GM12872 (cell line): ENCODE data around the gene SSH2.

Source experiments
- CTCF ChIP-seq: IDR thresholded peaks from 3 replicates; pipeline ENCODE4 v1.5.1; 2011; ENCODE audit warnings: low read depth, mild to moderate bottlenecking, low read length, moderate library complexity; ENCODE audit not compliant: insufficient read depth

Gene SSH2

DNA sequence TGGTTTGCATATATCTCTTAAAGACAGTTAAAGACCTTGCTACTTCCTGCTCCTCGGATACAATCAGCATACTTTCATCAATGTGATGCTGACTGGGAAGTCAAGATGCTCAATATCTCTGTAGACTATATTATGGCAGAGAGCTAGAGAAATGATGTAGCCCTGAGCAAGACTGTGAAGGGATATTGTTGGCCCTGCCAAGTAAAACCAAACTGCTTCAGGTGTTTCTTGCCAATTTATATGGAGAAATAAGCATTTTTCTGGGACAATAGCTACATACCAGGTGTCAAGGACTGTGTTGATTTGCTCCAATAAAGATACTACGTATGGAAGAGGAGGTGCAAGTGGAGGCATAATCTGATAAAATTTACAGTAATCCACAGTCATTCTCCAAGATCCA, 6.7 kb upstream of the SSH2 start:
- TF ChIP-seq CTCF, result no peak

DNA sequence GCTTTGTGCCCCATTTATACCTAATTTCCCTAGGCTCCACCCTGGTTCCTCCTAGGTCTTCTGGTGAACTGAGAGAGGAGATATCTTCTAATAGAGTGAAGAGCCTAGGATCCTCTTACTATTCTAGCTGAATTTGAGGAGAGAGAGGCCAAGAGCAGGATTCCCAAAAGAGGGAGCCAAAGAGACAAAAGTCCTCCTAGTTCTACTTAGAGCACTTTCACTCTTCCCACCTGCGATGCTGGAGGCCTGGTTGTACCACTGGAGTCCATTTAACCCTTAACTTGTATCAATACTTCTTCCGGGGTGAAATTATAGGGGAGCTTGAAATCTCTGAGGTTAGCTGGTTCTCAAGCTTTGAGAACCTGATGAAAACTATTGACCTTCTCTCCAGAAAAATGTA, 3.4 kb upstream of the SSH2 start:
- no peak for TF ChIP-seq CTCF

DNA sequence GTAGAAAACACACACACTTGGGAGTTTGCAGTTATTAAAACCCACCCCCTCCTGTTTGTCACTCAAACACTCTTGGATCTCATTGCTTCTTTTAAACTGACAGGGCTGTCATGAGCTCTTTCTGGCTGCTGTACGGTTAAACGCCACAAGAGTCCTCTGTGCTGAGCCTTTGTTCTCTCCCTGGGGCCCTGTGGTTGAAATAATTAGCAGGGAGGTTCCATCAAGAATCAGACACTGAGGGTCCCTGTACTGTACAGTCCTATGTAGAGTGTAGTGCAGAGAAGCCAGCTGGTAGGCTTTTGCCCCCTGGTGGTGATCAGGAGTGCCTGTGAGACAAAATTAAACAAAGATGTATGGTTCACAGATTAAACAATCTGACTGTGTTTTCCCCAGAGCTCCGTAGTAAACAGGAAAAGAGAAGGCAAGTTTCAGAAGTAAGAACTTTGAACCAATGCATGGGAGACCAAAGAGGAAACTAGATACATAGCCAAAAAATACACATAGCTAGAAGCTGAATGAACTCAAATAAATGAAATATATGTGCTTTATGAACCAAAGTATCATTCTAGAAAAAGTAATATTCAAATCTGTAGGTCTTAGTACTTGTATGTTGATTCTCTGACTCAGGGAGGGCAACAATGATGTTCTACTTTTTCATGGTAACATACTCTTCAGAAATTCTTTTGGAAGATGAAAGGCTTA, 1.4 kb upstream of the SSH2 start:
- peak; percentile 91 for TF ChIP-seq CTCF

DNA sequence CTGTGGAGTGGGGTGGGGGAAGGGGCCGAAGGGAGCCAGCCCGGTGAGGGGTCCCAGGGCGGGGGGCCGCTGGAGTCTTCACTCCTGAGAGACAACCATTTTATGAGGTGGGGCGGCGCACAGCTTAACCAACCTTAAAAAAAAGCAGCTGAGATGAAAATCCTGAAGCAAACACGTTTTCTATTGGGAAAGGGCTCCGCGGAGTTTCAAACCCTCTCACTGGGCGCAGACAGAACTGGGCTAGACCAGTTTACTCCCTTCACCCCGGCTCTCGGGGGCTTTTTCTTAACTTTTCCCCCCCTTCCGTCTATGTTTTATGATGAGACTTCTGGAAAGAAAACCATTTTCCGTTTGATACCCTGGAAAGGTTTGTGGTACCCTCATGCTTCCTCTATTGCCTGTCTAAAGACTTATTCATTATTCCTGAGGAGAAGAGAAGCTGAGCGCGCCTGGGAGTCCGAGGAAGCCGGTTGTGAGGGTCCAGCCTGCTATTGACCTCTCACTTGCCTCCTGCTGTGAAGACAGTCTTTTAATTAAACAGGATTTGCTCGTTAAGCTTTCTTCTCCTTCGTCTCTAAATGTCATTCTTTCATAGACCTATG, 482 bp upstream of the SSH2 start:
- TF ChIP-seq CTCF, result no peak

DNA sequence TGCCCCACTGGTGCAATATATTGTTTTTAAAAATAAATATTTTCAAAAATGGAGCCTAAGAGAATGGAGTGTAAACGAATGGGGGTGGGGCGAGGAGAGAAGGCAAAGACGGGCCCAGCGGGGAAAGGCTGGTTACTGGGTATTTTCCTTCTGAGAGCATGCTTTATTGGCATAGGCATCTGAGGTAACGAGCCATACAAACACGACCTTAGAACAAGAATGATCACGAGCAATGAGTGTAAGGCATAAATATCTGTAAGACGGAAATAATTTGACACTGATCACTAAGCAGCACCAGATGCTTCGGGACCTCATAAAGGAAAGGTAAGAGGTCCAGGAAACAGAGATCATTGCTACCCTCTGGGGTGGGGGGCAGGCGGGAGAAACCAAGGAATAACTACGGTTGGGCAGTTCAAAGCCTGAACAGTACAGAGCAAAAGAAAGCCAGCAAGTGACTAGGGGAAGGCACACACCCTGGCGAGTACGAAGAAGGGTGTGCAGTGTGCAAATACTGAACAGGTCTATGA, 959 bp downstream of the SSH2 start:
- no peak for TF ChIP-seq CTCF

DNA sequence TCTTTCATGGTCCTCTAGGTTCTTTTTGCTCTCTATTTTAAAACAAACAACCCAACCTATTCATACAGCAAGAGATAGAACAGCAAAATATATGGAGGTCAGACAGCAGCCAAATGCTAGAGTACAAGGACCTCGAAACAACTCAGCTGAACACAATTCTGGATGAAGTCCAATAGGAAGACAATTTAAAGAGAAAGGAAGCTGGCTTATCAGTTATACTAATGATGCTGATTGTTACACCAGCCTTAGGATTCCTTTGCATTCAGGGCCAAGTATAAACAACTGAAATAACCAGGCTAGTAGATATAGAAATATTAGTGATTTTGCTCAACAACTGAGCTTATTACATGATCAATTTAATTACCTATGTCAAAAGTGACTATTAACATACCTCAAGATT, 2.5 kb downstream of the SSH2 start:
- no peak for TF ChIP-seq CTCF

DNA sequence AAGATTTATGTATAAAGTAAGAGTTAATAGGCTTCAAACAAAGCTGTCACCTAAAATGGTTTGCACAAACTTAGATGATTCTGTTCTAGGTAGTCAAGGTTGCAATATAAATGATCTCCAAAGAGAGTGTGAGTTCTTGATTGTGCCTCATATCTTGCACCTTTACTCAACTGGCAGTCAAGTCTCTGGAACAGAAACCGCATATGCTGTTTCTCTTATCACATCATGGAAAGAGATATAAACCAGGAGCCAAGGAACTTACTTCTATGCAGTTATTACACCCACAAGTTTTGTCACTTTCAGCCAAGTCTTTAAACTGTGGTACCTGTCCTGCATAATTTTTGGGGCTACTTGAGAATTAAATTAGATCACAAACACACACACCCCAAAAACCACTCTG, 5.2 kb downstream of the SSH2 start:
- TF ChIP-seq CTCF, result no peak
